SK-N-SH (cell line): ENCODE data around the gene LRIT3. TPM values are rescaled to one million over a fixed set of nuclear protein-coding genes. Genes with fewer than 3 reads are reported as not detected.

Source experiments
- CTCF ChIA-PET: fragments of 300-600, 350-600 bp; formaldehyde crosslinking; extraction: SDS; loops from one replicate; lab custom pipeline; 2021; lab: Yijun Ruan, JAX
- POLR2A ChIA-PET: fragments of 350-600 bp; sonication (Branson Sonifier 250); formaldehyde crosslinking; extraction: SDS; loops from one replicate; lab custom pipeline; 2020; ENCODE audit warnings: antibody characterized with exemption, inconsistent platforms; lab: Yijun Ruan, JAX
- DNase-seq: peaks from one replicate; pipeline ENCODE4 v3.0.0; 2012
- H2AFZ ChIP-seq: fragments of 200-600 bp; sonication (generic); 2 replicates; pipeline ENCODE4 v1.8.1; 2016; ENCODE audit warnings: antibody characterized with exemption, mild to moderate bottlenecking, low read depth
- H3F3A ChIP-seq: fragments of 200-600 bp; sonication (generic); replicated peaks from 2 replicates; pipeline ENCODE3; 2016; ENCODE audit warnings: antibody characterized with exemption, mild to moderate bottlenecking; ENCODE audit not compliant: insufficient read depth
- H3K27ac ChIP-seq, 2 experiments: fragments of 200-500 bp in 1 of 2; fragments of 200-600 bp in 1 of 2; sonication (Bioruptor generic) in 1 of 2; sonication (generic), shearing (Covaris generic) in 1 of 2; 2 replicates each; pipeline versions ENCODE4 v1.5.1 to v1.6.1; 2014 to 2016; ENCODE audit warnings: low read depth in 2 of 2, inconsistent platforms in 1 of 2, low read length in 1 of 2, mild to moderate bottlenecking in 1 of 2, mixed read lengths in 1 of 2
- H3K27me3 ChIP-seq: fragments of 200-600 bp; sonication (generic), shearing (Covaris generic); 2 replicates; pipeline ENCODE4 v1.6.1; 2016; ENCODE audit warnings: mixed run types; ENCODE audit not compliant: insufficient read depth
- H3K36me3 ChIP-seq, 2 experiments: fragments of 200-500 bp in 1 of 2; fragments of 200-600 bp in 1 of 2; sonication (Bioruptor generic) in 1 of 2; sonication (generic) in 1 of 2; replicated peaks in 1 of 2; 2 replicates each; pipeline versions ENCODE3 to v1.5.1; 2014 to 2016; ENCODE audit warnings: low read length in 1 of 2, mild to moderate bottlenecking in 1 of 2; ENCODE audit not compliant: insufficient read depth in 2 of 2, control insufficient read depth in 1 of 2
- H3K4me1 ChIP-seq, 2 experiments: fragments of 200-500 bp in 1 of 2; fragments of 200-600 bp in 1 of 2; sonication (Bioruptor generic) in 1 of 2; sonication (generic), shearing (Covaris generic) in 1 of 2; 2 replicates each; pipeline versions ENCODE4 v1.5.1 to v1.6.1; 2014 to 2016; ENCODE audit warnings: low read depth in 1 of 2, low read length in 1 of 2, mixed run types in 1 of 2; ENCODE audit not compliant: insufficient read depth in 2 of 2, control insufficient read depth in 1 of 2
- H3K4me2 ChIP-seq: fragments of 200-600 bp; sonication (generic), shearing (Covaris generic); 2 replicates; pipeline ENCODE4 v1.6.1; 2017; ENCODE audit warnings: mixed run types
- H3K4me3 ChIP-seq, 2 experiments: fragments of 200-500 bp in 1 of 2; fragments of 200-600 bp in 1 of 2; sonication (Bioruptor generic) in 1 of 2; sonication (generic), shearing (Covaris generic) in 1 of 2; 2 replicates each; pipeline versions ENCODE4 v1.5.1 to v1.8.1; 2014 to 2016; ENCODE audit warnings: low read depth in 2 of 2, inconsistent platforms in 1 of 2, low read length in 1 of 2, mild to moderate bottlenecking in 1 of 2, mixed read lengths in 1 of 2, moderate library complexity in 1 of 2
- H3K79me2 ChIP-seq: fragments of 200-600 bp; sonication (generic); 2 replicates; pipeline ENCODE4 v1.8.1; 2017; ENCODE audit warnings: mild to moderate bottlenecking; ENCODE audit not compliant: insufficient read depth
- H3K9ac ChIP-seq: fragments of 200-600 bp; sonication (generic); 2 replicates; pipeline ENCODE4 v1.6.1; 2017; ENCODE audit warnings: mixed run types
- H3K9me2 ChIP-seq: fragments of 200-600 bp; sonication (generic); 2 replicates; pipeline ENCODE4 v1.6.1; 2017; ENCODE audit warnings: mixed run types
- H3K9me3 ChIP-seq: fragments of 200-600 bp; sonication (generic); 2 replicates; pipeline ENCODE4 v1.6.1; 2017; ENCODE audit warnings: mixed run types, mild to moderate bottlenecking, moderate library complexity
- H4K20me1 ChIP-seq: fragments of 200-600 bp; sonication (generic); 2 replicates; pipeline ENCODE4 v1.6.1; 2017; ENCODE audit warnings: mild to moderate bottlenecking, mixed run types; ENCODE audit not compliant: insufficient read depth
- ELF1 ChIP-seq: IDR thresholded peaks from 2 replicates; pipeline ENCODE4 v1.4.0; 2012
- FOXM1 ChIP-seq: IDR thresholded peaks from 2 replicates; pipeline ENCODE4 v1.4.0; 2012; ENCODE audit warnings: low read depth, mild to moderate bottlenecking
- GABPA ChIP-seq: IDR thresholded peaks from 2 replicates; pipeline ENCODE4 v1.4.0; 2012; ENCODE audit warnings: low read depth, mild to moderate bottlenecking
- MEF2A ChIP-seq: IDR thresholded peaks from 2 replicates; pipeline ENCODE4 v1.4.0; 2012; ENCODE audit warnings: low read depth, borderline replicate concordance
- NRF1 ChIP-seq: IDR thresholded peaks from 2 replicates; pipeline ENCODE4 v1.6.1; 2012; ENCODE audit warnings: low read depth, mild to moderate bottlenecking, low read length
- RAD21 ChIP-seq: IDR thresholded peaks from 2 replicates; pipeline ENCODE4 v1.6.1; 2012; ENCODE audit warnings: mild to moderate bottlenecking, low read length
- RFX5 ChIP-seq: IDR thresholded peaks from 2 replicates; pipeline ENCODE4 v1.6.1; 2012; ENCODE audit warnings: mild to moderate bottlenecking, improper control_type of control experiment, low read length
- TAF1 ChIP-seq: IDR thresholded peaks from 2 replicates; pipeline ENCODE4 v1.6.1; 2012; ENCODE audit warnings: low read depth, mild to moderate bottlenecking, low read length, moderate library complexity, borderline replicate concordance
- TEAD4 ChIP-seq: IDR thresholded peaks from 2 replicates; pipeline ENCODE4 v1.4.0; 2012; ENCODE audit warnings: mild to moderate bottlenecking, borderline replicate concordance; ENCODE audit not compliant: insufficient read depth
- WGBS: methylation state at CpG from one replicate; pipeline ENCODE4 v1.1.6; 2017; ENCODE audit warnings: low lambda C conversion rate; 5-methylcytosine and 5-hydroxymethylcytosine counted together
- polyA plus RNA-seq, 3 experiments: library from polyadenylated mRNA; depleted of rRNA; stranded (reverse); fragments of >200 nt; gene quantifications; 2 replicates each; pipeline ENCODE4 v1.2.3, GENCODE V29; 2012
- TF ChIP-seq, protein P1 (sequence below): IDR thresholded peaks from 2 replicates; pipeline ENCODE4 v1.4.0; 2012; ENCODE audit warnings: low read depth, borderline replicate concordance
- TF ChIP-seq, protein P2 (sequence below): fragments of 150-350 bp; IDR thresholded peaks from 2 replicates; pipeline ENCODE4 v1.6.1; 2016; ENCODE audit warnings: mild to moderate bottlenecking, low read depth, low read length
- TF ChIP-seq, protein P3 (sequence below): IDR thresholded peaks from 2 replicates; pipeline ENCODE4; 2012
- TF ChIP-seq, protein P4 (sequence below): IDR thresholded peaks from 2 replicates; pipeline ENCODE4 v1.4.0; 2012; ENCODE audit warnings: low read depth, borderline replicate concordance
- TF ChIP-seq, protein P5 (sequence below): fragments of 200-600 bp; sonication (generic); IDR thresholded peaks from 2 replicates; pipeline ENCODE4 v1.6.1; 2017; ENCODE audit warnings: antibody characterized with exemption, mild to moderate bottlenecking, moderate library complexity

Gene LRIT3
- polyA plus RNA-seq, 1 of the 3 experiments (the other 2 are of a cell fraction) = not detected

DNA sequence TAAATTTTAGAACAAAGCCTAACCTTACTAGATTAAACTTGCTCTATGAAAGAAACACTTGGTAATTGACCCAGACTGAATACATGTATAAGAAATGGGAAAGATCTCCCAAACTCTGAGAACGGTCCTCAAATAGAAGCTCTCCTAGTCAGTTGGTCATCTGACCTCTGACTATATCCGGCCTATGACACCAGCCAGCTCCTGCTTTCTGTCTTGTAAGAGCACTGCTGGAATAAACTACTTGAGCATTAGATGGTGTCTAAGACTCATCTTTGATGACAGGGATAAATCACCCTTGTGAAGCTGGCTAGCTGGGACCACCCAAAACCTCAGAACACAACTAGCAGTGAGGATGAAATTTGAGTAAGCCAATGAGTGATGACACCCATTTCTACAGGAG is 24.2 kb downstream of the LRIT3 start:
- H3F3A ChIP-seq = no peaks in the 10 kb centered on the region
- H3K79me2 ChIP-seq = no peaks in the 10 kb centered on the region
- H3K9ac ChIP-seq = no peak overlapping the region
- no peak overlapping the region for H2AFZ ChIP-seq
- no peaks in the 10 kb centered on the region for H3K36me3 ChIP-seq
- WGBS = 50% methylated on average over 2 of the region's 2 CpGs
- no peaks in the 10 kb centered on the region for H3K27me3 ChIP-seq
- H3K4me3 ChIP-seq = no peak overlapping the region
- no peak overlapping the region for H3K27ac ChIP-seq
- DNase-seq = no peak
- POLR2A ChIA-PET = no interaction called here
- H3K4me2 ChIP-seq = no peak overlapping the region
- H3K4me1 ChIP-seq = no peaks in the 10 kb centered on the region
- CTCF ChIA-PET = no interaction called here
- no peaks in the 10 kb centered on the region for H3K9me3 ChIP-seq
- H3K9me2 ChIP-seq = no peaks in the 10 kb centered on the region
- no peaks in the 10 kb centered on the region for H4K20me1 ChIP-seq
- TF ChIP-seq, protein P1, sequence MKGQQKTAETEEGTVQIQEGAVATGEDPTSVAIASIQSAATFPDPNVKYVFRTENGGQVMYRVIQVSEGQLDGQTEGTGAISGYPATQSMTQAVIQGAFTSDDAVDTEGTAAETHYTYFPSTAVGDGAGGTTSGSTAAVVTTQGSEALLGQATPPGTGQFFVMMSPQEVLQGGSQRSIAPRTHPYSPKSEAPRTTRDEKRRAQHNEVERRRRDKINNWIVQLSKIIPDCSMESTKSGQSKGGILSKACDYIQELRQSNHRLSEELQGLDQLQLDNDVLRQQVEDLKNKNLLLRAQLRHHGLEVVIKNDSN = no peak
- TF ChIP-seq, protein P2, sequence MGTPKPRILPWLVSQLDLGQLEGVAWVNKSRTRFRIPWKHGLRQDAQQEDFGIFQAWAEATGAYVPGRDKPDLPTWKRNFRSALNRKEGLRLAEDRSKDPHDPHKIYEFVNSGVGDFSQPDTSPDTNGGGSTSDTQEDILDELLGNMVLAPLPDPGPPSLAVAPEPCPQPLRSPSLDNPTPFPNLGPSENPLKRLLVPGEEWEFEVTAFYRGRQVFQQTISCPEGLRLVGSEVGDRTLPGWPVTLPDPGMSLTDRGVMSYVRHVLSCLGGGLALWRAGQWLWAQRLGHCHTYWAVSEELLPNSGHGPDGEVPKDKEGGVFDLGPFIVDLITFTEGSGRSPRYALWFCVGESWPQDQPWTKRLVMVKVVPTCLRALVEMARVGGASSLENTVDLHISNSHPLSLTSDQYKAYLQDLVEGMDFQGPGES = no peak
- TF ChIP-seq RAD21 = no peak
- no peak for TF ChIP-seq TEAD4
- no peak for TF ChIP-seq ELF1
- TF ChIP-seq, protein P3, sequence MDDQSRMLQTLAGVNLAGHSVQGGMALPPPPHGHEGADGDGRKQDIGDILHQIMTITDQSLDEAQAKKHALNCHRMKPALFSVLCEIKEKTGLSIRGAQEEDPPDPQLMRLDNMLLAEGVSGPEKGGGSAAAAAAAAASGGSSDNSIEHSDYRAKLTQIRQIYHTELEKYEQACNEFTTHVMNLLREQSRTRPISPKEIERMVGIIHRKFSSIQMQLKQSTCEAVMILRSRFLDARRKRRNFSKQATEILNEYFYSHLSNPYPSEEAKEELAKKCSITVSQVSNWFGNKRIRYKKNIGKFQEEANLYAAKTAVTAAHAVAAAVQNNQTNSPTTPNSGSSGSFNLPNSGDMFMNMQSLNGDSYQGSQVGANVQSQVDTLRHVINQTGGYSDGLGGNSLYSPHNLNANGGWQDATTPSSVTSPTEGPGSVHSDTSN = no peak
- TF ChIP-seq, protein P4, sequence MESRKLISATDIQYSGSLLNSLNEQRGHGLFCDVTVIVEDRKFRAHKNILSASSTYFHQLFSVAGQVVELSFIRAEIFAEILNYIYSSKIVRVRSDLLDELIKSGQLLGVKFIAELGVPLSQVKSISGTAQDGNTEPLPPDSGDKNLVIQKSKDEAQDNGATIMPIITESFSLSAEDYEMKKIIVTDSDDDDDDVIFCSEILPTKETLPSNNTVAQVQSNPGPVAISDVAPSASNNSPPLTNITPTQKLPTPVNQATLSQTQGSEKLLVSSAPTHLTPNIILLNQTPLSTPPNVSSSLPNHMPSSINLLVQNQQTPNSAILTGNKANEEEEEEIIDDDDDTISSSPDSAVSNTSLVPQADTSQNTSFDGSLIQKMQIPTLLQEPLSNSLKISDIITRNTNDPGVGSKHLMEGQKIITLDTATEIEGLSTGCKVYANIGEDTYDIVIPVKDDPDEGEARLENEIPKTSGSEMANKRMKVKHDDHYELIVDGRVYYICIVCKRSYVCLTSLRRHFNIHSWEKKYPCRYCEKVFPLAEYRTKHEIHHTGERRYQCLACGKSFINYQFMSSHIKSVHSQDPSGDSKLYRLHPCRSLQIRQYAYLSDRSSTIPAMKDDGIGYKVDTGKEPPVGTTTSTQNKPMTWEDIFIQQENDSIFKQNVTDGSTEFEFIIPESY = no peak
- TF ChIP-seq RFX5 = no peak
- no peak for TF ChIP-seq MEF2A
- TF ChIP-seq TAF1 = no peak
- TF ChIP-seq, protein P5, sequence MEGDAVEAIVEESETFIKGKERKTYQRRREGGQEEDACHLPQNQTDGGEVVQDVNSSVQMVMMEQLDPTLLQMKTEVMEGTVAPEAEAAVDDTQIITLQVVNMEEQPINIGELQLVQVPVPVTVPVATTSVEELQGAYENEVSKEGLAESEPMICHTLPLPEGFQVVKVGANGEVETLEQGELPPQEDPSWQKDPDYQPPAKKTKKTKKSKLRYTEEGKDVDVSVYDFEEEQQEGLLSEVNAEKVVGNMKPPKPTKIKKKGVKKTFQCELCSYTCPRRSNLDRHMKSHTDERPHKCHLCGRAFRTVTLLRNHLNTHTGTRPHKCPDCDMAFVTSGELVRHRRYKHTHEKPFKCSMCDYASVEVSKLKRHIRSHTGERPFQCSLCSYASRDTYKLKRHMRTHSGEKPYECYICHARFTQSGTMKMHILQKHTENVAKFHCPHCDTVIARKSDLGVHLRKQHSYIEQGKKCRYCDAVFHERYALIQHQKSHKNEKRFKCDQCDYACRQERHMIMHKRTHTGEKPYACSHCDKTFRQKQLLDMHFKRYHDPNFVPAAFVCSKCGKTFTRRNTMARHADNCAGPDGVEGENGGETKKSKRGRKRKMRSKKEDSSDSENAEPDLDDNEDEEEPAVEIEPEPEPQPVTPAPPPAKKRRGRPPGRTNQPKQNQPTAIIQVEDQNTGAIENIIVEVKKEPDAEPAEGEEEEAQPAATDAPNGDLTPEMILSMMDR = no peak
- TF ChIP-seq NRF1 = no peak
- no peak for TF ChIP-seq FOXM1
- no peak for TF ChIP-seq GABPA
